ENCODE results near the gene PLXNA4.

PLXNA4 gene

GRCh38 chr7:132141109-132141508 is 435.2 kb downstream of the PLXNA4 start:
- H3K79me2 ChIP-seq (ENCODE audit: insufficient read depth, low read length) = no peaks in the 10 kb centered on the region
- H3K9me2 ChIP-seq (replicated peaks; ENCODE audit: insufficient read depth, low read length) = no peaks in the 10 kb centered on the region
- no peak overlapping the region for H3K27ac ChIP-seq (ENCODE audit: low read depth, low read length)
- TF ChIP-seq, protein P1, sequence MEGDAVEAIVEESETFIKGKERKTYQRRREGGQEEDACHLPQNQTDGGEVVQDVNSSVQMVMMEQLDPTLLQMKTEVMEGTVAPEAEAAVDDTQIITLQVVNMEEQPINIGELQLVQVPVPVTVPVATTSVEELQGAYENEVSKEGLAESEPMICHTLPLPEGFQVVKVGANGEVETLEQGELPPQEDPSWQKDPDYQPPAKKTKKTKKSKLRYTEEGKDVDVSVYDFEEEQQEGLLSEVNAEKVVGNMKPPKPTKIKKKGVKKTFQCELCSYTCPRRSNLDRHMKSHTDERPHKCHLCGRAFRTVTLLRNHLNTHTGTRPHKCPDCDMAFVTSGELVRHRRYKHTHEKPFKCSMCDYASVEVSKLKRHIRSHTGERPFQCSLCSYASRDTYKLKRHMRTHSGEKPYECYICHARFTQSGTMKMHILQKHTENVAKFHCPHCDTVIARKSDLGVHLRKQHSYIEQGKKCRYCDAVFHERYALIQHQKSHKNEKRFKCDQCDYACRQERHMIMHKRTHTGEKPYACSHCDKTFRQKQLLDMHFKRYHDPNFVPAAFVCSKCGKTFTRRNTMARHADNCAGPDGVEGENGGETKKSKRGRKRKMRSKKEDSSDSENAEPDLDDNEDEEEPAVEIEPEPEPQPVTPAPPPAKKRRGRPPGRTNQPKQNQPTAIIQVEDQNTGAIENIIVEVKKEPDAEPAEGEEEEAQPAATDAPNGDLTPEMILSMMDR (IDR thresholded peaks at IDR 0.05; ENCODE audit: insufficient read depth, low read length, poor library complexity, severe bottlenecking) = no peak
- no peak for TF ChIP-seq EZH2phosphoT487 (conservative IDR thresholded peaks at IDR 0.05; ENCODE audit: low read length)
- no peaks in the 10 kb centered on the region for H4K20me1 ChIP-seq (ENCODE audit: low read depth, low read length)
- H3K36me3 ChIP-seq (ENCODE audit: low read length) = no peaks in the 10 kb centered on the region
- H3K4me3 ChIP-seq (ENCODE audit: insufficient read depth, low read length, poor library complexity, severe bottlenecking) = no peak overlapping the region
- H3K9ac ChIP-seq (ENCODE audit: low read length) = no peak overlapping the region
- H3K27me3 ChIP-seq (ENCODE audit: low read length) = no peaks in the 10 kb centered on the region
- no peak overlapping the region for H3K4me2 ChIP-seq (ENCODE audit: low read depth, low read length, poor library complexity, severe bottlenecking)
- H3K9me3 ChIP-seq (ENCODE audit: insufficient read depth, low read length) = no peaks in the 10 kb centered on the region
- H2AFZ ChIP-seq (ENCODE audit: low read depth, low read length, severe bottlenecking) = no peak overlapping the region
- no peaks in the 10 kb centered on the region for H3F3A ChIP-seq (ENCODE audit: insufficient read depth)

DNA sequence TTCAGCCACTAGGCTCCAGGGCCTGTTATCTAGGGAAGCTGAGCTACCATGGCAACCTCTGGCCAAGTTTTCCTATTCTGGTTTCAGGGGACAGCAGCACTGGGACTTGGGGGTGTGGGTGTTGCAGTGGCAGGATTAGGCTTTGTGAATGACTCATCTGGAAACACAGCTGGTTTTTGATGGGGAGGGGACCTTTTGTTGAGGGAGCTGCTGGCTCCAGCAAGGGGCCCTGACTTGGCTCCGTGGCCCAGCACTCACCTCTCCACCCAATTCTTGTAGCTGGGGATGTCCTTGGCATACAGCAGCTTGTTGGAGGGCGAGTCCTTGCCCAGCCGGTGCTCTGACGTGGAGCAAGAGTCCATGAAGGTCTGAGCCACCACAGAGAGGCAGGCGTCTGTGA is 435.9 kb downstream of the PLXNA4 start:
- no peak overlapping the region for H2AFZ ChIP-seq (ENCODE audit: low read depth, low read length, severe bottlenecking)
- H3K9me3 ChIP-seq (ENCODE audit: insufficient read depth, low read length) = no peaks in the 10 kb centered on the region
- H3K27me3 ChIP-seq (ENCODE audit: low read length) = no peaks in the 10 kb centered on the region
- no peaks in the 10 kb centered on the region for H3K9me2 ChIP-seq (replicated peaks; ENCODE audit: insufficient read depth, low read length)
- TF ChIP-seq, protein P1 (IDR thresholded peaks at IDR 0.05; ENCODE audit: insufficient read depth, low read length, poor library complexity, severe bottlenecking) = no peak
- no peak for TF ChIP-seq EZH2phosphoT487 (conservative IDR thresholded peaks at IDR 0.05; ENCODE audit: low read length)
- no peaks in the 10 kb centered on the region for H3F3A ChIP-seq (ENCODE audit: insufficient read depth)
- H3K27ac ChIP-seq (ENCODE audit: low read depth, low read length) = no peak overlapping the region
- no peaks in the 10 kb centered on the region for H4K20me1 ChIP-seq (ENCODE audit: low read depth, low read length)
- H3K4me3 ChIP-seq (ENCODE audit: insufficient read depth, low read length, poor library complexity, severe bottlenecking) = no peak overlapping the region
- H3K4me2 ChIP-seq (ENCODE audit: low read depth, low read length, poor library complexity, severe bottlenecking) = no peak overlapping the region
- H3K9ac ChIP-seq (ENCODE audit: low read length) = no peak overlapping the region
- no peaks in the 10 kb centered on the region for H3K79me2 ChIP-seq (ENCODE audit: insufficient read depth, low read length)
- H3K36me3 ChIP-seq (ENCODE audit: low read length) = no peaks in the 10 kb centered on the region

DNA sequence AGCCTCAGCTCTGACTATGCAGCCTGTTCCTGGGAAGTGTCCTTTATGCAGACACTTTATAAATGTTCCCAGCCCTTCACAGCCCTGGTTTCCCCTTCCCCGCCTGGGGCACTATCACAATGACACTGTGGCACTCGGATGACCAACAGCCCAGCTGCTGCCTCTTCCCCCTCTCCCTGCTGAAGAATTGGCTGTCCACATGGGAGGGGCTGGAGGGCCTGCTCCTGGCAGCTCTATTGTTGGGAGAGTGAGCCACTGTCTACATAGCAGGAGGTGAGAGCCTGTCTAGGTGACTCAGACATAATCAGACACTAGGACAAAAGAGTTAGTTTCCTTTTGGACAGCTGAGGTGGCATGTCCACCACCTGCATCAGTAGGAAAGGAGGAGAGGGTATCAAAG is 437.5 kb downstream of the PLXNA4 start:
- no peaks in the 10 kb centered on the region for H3K79me2 ChIP-seq (ENCODE audit: insufficient read depth, low read length)
- no peaks in the 10 kb centered on the region for H3K9me3 ChIP-seq (ENCODE audit: insufficient read depth, low read length)
- no peak overlapping the region for H3K27ac ChIP-seq (ENCODE audit: low read depth, low read length)
- no peak overlapping the region for H3K4me2 ChIP-seq (ENCODE audit: low read depth, low read length, poor library complexity, severe bottlenecking)
- H3K9me2 ChIP-seq (replicated peaks; ENCODE audit: insufficient read depth, low read length) = no peaks in the 10 kb centered on the region
- no peak overlapping the region for H2AFZ ChIP-seq (ENCODE audit: low read depth, low read length, severe bottlenecking)
- H3F3A ChIP-seq (ENCODE audit: insufficient read depth) = no peaks in the 10 kb centered on the region
- no peak overlapping the region for H3K9ac ChIP-seq (ENCODE audit: low read length)
- no peaks in the 10 kb centered on the region for H4K20me1 ChIP-seq (ENCODE audit: low read depth, low read length)
- H3K27me3 ChIP-seq (ENCODE audit: low read length) = no peaks in the 10 kb centered on the region
- no peaks in the 10 kb centered on the region for H3K36me3 ChIP-seq (ENCODE audit: low read length)
- no peak for TF ChIP-seq EZH2phosphoT487 (conservative IDR thresholded peaks at IDR 0.05; ENCODE audit: low read length)
- TF ChIP-seq, protein P1 (IDR thresholded peaks at IDR 0.05; ENCODE audit: insufficient read depth, low read length, poor library complexity, severe bottlenecking) = no peak
- H3K4me3 ChIP-seq (ENCODE audit: insufficient read depth, low read length, poor library complexity, severe bottlenecking) = no peak overlapping the region
